HG03135 (cell line): Measurements from ENCODE around the gene COL4A1.

Source experiments
- ATAC-seq: cut with Tn5 transposase; IDR thresholded peaks from one replicate; pipeline ENCODE4 v1.9.1; 2021; ENCODE audit warnings: mild to moderate bottlenecking, moderate library complexity; ENCODE audit not compliant: unreplicated experiment

The COL4A1 gene

GRCh38 chr13:110179116-110179856 lies 127.7 kb downstream of the COL4A1 start:
- ATAC-seq, result no peak

- no peak for ATAC-seq
These were observed 129.2 kb downstream of the COL4A1 start for GRCh38 chr13:110177790-110178189.

- no peak for ATAC-seq
These were observed 130.5 kb downstream of the COL4A1 start for GRCh38 chr13:110176431-110176830.

GRCh38 chr13:110173247-110173818 lies 133.6 kb downstream of the COL4A1 start:
- no peak for ATAC-seq

- ATAC-seq, result no peak
These were observed 136.1 kb downstream of the COL4A1 start for GRCh38 chr13:110170882-110171281.

GRCh38 chr13:110170020-110170790 lies 136.8 kb downstream of the COL4A1 start:
- no peak for ATAC-seq

GRCh38 chr13:110168999-110169933 lies 137.7 kb downstream of the COL4A1 start:
- ATAC-seq, result no peak

- ATAC-seq, result no peak
These were observed 140.4 kb downstream of the COL4A1 start for GRCh38 chr13:110166598-110166997.

- no peak for ATAC-seq
These were observed 142.3 kb downstream of the COL4A1 start for GRCh38 chr13:110164706-110165105.

- no peak for ATAC-seq
These were observed 143.9 kb downstream of the COL4A1 start for GRCh38 chr13:110162866-110163658.

GRCh38 chr13:110162053-110162452 lies 144.9 kb downstream of the COL4A1 start:
- ATAC-seq, result no peak

- no peak for ATAC-seq
These were observed 145.7 kb downstream of the COL4A1 start for GRCh38 chr13:110161112-110161882.

- ATAC-seq, result no peak
These were observed 148.7 kb downstream of the COL4A1 start for GRCh38 chr13:110158226-110158625.

- no peak for ATAC-seq
These were observed 149.2 kb downstream of the COL4A1 start for GRCh38 chr13:110157718-110158117.

GRCh38 chr13:110156301-110157049 lies 150.5 kb downstream of the COL4A1 start:
- ATAC-seq, result no peak

GRCh38 chr13:110155072-110155471 lies 151.9 kb downstream of the COL4A1 start:
- no peak for ATAC-seq

- no peak for ATAC-seq
These were observed 152.5 kb downstream of the COL4A1 start for GRCh38 chr13:110154410-110154933.

- ATAC-seq, result no peak
These were observed 154.6 kb downstream of the COL4A1 start for GRCh38 chr13:110152351-110152750.
